Measurements from ENCODE around the gene TMEM254.
"Not testable (repeated sequence)": the region's sequence is repeated elsewhere in the genome, so short reads cannot be mapped to it uniquely, and the experiment has no call there.

TMEM254 gene

DNA sequence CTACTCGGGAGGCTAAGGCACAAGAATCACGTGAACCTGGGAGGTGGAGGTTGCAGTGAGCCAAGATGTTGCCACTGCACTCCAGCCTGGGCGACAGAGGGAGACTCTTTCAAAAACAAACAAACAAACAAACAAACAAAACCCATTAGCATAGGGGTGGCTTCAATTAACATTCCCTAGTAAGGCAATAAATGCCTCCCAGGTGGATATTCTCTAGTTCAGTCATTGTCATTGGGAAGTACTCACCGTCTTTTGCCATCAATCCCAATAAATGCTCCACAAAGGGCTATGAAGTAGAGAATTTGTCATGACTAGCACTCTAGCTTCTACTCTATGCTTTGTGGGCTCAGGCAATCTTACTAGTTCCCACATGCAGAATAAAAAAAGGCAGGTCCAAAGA is 11.7 kb upstream of the TMEM254 start:
- in situ Hi-C loops (cut with MboI; ENCODE audit: low pct_unique_long_range_greater_than_20kb, low sequenced_read_pairs, unreplicated experiment): no loop called here
- DNase-seq (ENCODE audit: low spot score): no peak
- TF ChIP-seq, protein P1, sequence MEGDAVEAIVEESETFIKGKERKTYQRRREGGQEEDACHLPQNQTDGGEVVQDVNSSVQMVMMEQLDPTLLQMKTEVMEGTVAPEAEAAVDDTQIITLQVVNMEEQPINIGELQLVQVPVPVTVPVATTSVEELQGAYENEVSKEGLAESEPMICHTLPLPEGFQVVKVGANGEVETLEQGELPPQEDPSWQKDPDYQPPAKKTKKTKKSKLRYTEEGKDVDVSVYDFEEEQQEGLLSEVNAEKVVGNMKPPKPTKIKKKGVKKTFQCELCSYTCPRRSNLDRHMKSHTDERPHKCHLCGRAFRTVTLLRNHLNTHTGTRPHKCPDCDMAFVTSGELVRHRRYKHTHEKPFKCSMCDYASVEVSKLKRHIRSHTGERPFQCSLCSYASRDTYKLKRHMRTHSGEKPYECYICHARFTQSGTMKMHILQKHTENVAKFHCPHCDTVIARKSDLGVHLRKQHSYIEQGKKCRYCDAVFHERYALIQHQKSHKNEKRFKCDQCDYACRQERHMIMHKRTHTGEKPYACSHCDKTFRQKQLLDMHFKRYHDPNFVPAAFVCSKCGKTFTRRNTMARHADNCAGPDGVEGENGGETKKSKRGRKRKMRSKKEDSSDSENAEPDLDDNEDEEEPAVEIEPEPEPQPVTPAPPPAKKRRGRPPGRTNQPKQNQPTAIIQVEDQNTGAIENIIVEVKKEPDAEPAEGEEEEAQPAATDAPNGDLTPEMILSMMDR (IDR thresholded peaks at IDR 0.05; ENCODE audit: extremely low read depth, insufficient read depth, missing control alignments): no peak

DNA sequence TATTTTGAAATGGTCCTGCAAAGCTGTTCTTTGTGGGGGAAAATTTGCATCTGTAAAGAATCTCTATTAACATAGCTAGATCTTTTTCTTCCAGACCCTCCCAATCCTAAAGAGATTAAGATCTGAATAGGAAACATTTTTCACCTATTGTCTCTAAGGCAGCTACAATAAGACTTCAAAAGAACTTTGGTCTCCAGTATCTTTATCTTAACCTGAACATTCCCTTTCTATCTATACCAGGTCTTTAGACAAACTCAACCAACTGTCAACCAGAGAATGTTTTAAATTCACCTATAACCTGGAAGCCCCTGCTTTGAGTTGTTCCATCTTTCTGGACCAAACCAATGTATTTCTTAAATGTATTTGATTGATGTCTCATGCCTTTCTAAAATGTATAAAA is 10.6 kb upstream of the TMEM254 start:
- DNase-seq (ENCODE audit: low spot score); in situ Hi-C loops (cut with MboI; ENCODE audit: low pct_unique_long_range_greater_than_20kb, low sequenced_read_pairs, unreplicated experiment): not testable (repeated sequence)

DNA sequence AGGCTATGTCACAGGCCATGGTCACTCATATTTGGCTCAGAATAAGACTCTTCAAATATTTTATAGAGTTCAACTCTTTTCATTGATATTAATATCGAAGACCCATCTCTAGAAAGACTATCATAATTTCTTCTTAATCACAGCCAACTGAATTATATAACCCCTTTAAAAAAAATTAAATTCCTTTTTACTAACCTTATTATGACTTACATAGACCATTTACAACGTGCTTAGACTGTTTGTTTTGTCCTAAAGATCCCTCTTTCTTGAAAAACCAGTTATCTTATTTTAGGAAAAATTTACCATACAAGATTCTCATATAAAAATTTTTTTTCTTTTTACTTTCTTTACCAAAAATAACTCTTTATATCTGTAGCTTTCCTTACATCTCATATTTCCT is 10.2 kb upstream of the TMEM254 start:
- TF ChIP-seq, protein P1 (IDR thresholded peaks at IDR 0.05; ENCODE audit: extremely low read depth, insufficient read depth, missing control alignments): no peak
- no peak for DNase-seq (ENCODE audit: low spot score)
- in situ Hi-C loops (cut with MboI; ENCODE audit: low pct_unique_long_range_greater_than_20kb, low sequenced_read_pairs, unreplicated experiment): no loop called here

DNA sequence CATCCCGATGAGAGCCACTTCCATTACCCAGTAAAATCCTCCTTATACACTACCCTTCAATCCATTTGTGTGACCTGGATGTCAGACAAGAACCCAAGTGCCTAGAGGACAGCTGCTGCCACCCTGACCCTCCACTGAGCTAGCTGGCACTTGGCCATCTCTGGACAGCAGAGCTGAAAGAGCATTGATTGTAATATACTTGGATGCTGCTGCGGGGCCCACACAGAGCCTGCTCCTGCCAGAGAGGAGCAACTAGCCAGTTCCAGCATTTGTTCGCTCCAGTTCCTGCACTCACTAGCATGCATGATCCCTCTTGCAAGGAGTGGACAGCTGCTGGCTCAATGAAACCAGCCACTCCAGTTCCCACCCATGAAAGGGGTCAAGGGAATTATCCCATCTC is 8.4 kb upstream of the TMEM254 start:
- in situ Hi-C loops (cut with MboI; ENCODE audit: low pct_unique_long_range_greater_than_20kb, low sequenced_read_pairs, unreplicated experiment): no loop called here
- no peak for DNase-seq (ENCODE audit: low spot score)
- TF ChIP-seq, protein P1 (IDR thresholded peaks at IDR 0.05; ENCODE audit: extremely low read depth, insufficient read depth, missing control alignments): no peak

DNA sequence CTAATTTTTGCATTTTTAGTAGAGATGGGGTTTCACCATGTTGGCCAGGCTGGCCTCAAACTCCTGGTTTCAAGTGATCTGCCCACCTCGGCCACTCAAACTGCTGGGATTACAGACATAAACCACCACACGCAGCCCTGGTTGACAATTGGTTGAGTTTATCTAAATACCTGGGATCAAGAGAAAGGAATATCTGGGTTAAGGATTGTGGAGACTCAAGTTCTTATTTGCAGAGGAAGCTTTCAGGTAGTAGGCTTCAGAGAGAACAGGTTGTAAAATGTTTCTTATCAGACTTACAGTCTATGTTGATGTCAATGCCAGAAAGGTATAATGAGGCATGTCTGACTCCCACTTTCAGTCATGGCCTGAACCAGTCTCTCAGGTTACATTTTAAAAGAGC is 5.9 kb upstream of the TMEM254 start:
- DNase-seq (ENCODE audit: low spot score): no peak
- in situ Hi-C loops (cut with MboI; ENCODE audit: low pct_unique_long_range_greater_than_20kb, low sequenced_read_pairs, unreplicated experiment): no loop called here
- TF ChIP-seq, protein P1 (IDR thresholded peaks at IDR 0.05; ENCODE audit: extremely low read depth, insufficient read depth, missing control alignments): no peak

DNA sequence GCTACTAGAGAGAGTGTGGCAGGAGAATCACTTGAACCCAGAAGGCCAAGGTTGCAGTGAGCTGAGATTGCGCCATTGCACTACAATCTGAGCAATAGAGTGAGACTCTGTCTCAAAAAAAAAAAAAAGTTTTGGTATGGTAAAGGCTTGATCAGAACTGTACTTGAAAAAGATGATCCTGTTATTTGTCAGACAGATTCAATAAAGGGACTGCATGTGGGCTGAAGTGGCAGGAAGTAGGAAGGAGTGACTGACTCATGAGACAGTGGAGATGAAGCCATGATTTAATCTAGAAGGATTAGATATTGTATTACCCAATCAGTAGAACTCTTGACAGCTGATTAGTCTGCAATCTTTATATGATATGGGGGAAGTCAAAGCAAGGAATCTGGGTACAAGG is 2.7 kb upstream of the TMEM254 start:
- TF ChIP-seq, protein P1 (IDR thresholded peaks at IDR 0.05; ENCODE audit: extremely low read depth, insufficient read depth, missing control alignments): no peak
- in situ Hi-C loops (cut with MboI; ENCODE audit: low pct_unique_long_range_greater_than_20kb, low sequenced_read_pairs, unreplicated experiment): no loop called here
- DNase-seq (ENCODE audit: low spot score): no peak

DNA sequence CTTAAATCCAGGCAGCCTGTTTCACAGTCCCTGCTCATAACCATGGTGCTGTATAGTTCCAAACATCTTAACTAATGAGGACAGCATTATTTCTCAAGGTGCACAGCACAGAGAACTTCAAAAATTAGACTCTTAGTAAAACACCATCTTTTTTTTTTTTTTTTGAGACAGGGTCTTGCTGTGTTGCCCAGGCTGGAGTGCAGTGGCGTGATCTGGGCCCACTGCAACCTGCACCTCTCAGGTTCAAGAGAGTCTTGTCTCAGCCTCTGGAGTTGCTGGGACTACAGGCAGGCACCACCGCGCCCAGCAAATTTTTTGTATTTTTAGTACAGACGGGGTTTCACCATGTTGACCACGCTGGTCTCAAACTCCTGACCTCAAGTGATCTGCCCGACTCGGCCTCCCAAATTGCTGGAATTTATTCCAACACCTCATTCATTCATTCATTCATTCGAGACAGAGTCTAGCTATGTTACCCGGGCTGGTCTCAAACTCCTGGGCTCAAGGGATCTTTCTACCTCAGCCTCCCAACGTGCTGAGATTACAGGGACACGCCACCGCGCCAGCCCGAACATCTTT is 507 bp upstream of the TMEM254 start:
- TF ChIP-seq, protein P1 (IDR thresholded peaks at IDR 0.05; ENCODE audit: extremely low read depth, insufficient read depth, missing control alignments): no peak
- no peak for DNase-seq (ENCODE audit: low spot score)
- in situ Hi-C loops (cut with MboI; ENCODE audit: low pct_unique_long_range_greater_than_20kb, low sequenced_read_pairs, unreplicated experiment): no loop called here
